GM12865 (cell line): ENCODE measurements around the gene ZNF521.

Source experiments
- DNase-seq: peaks from one replicate; pipeline ENCODE4 v3.0.0; 2010; ENCODE audit warnings: low read depth
- H3K4me3 ChIP-seq: 2 replicates; pipeline ENCODE4 v1.5.1; 2011; ENCODE audit warnings: mild to moderate bottlenecking, low read depth, low read length, control low read depth
- TF ChIP-seq, protein P1 (sequence below): IDR thresholded peaks from 2 replicates; pipeline ENCODE4 v1.5.1; 2011; ENCODE audit warnings: low read length, control low read depth, low read depth, inconsistent platforms; ENCODE audit not compliant: insufficient read depth; ENCODE audit errors: missing control alignments

ZNF521 gene

DNA sequence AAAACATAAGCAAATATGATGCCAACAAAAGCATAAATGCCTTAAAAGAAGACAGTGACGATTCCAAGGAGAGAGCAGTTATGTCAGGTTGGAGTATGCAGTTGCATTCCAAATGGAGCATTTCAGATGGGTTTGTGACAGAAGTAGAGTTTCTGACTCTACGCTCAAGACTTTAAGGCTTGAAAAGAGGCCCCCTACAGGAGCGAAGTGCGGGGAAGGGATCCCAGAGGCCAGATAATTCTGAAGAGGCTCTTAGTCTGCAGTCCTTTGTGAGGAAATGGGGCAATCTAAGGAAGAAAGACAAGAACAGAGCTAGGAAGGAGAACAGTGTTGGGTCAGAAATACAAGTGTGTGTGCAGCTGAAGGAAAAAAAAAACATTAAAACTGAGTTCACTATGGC, 95.5 kb downstream of the ZNF521 start:
- TF ChIP-seq, protein P1, sequence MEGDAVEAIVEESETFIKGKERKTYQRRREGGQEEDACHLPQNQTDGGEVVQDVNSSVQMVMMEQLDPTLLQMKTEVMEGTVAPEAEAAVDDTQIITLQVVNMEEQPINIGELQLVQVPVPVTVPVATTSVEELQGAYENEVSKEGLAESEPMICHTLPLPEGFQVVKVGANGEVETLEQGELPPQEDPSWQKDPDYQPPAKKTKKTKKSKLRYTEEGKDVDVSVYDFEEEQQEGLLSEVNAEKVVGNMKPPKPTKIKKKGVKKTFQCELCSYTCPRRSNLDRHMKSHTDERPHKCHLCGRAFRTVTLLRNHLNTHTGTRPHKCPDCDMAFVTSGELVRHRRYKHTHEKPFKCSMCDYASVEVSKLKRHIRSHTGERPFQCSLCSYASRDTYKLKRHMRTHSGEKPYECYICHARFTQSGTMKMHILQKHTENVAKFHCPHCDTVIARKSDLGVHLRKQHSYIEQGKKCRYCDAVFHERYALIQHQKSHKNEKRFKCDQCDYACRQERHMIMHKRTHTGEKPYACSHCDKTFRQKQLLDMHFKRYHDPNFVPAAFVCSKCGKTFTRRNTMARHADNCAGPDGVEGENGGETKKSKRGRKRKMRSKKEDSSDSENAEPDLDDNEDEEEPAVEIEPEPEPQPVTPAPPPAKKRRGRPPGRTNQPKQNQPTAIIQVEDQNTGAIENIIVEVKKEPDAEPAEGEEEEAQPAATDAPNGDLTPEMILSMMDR, result no peak
- no peak overlapping the region for H3K4me3 ChIP-seq
- DNase-seq, result no peak

DNA sequence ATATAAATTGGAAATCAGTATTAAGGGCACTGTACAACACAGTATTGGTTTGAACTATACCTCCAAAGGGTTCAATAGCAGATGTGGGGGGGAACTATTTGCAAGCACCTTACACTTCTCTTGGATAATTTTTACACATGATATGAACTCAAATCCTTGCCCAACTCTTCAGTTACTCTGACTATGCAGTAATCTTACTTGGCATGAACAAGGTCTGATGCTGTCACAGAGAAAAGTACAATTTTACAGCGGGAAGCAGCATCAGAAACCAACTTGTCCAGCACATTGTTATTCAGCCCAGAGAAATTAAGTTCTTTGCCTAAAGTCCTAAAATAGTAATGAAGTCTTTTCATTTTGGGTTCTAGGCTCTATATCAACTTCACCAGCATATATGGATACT, 98.2 kb downstream of the ZNF521 start:
- no peak for DNase-seq
- H3K4me3 ChIP-seq, result no peak overlapping the region
- TF ChIP-seq, protein P1, result no peak

DNA sequence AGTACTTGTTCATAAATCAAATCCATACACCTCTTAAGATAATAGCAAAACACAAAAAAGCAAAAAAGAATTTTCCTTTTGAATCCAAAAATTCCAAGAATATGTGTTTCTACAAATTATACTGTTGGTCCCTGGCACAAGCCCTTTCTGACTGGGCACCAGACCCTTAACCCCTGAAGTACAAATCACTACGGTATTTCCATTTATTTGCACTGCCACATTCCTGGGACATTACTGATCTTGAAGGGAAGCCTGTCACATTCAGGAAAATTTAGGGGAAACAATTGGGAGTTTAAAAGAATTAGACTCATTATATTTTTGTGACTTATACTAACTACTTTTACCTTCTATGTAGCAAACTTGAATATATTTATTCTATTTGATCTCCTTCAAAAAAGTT, 98.8 kb downstream of the ZNF521 start:
- TF ChIP-seq, protein P1, result no peak
- H3K4me3 ChIP-seq, result no peak overlapping the region
- no peak for DNase-seq

DNA sequence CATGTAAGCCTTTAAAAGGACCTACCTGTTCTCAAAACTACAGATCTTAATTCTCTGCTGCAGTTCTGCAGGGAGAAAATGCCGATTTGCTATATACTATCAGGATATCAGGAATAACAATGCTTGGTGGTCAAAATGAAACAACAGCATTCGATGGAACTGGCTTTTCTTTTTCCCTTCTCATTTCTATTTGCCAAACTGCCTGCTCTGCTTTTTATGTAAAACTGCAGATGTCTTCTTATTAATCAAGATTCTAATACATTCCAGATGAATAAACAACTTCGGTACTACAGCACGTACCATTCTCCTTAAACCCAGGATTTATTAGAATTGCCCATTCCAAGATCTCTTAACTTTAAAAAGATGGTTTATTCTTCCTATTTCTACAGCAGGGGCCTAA, 100.9 kb downstream of the ZNF521 start:
- TF ChIP-seq, protein P1, result no peak
- DNase-seq, result no peak
- no peak overlapping the region for H3K4me3 ChIP-seq

DNA sequence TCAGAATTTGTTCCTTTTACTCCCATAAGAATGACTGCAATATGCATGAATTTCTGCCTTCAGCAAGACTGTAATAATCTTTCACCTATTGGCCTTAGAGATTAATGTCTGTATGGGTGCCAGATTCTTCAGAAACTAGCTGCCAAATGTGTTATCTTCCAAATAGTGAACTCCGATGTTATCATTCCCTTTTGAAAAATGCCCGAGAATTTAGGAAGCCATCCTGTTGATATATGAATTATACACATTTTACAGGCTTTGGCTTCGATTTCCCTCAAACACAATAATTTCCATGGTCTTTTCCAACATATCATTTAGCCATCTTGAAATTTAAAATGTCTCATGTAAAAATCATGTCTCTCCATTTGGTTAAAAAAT, 101.5 kb downstream of the ZNF521 start:
- TF ChIP-seq, protein P1, result no peak
- DNase-seq, result no peak
- no peak overlapping the region for H3K4me3 ChIP-seq

DNA sequence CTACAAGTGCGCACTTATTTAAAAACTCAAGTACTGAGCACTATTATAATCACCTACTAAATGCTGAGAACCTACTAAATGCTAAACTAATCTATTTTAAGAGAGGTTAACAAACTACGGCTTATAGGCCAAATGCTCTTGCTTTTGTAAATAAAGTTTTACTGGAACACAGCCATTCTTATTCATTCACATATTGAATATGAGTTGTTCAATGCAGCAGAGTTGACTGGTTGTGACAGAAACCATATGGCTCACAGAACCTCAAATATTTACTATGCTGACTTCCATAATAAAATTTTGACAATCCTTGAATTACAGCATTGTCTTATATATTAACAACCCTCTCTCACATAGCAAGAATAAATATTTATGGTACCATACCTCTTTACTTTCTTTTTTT, 103.2 kb downstream of the ZNF521 start:
- DNase-seq, result no peak
- TF ChIP-seq, protein P1, result no peak
- no peak overlapping the region for H3K4me3 ChIP-seq

DNA sequence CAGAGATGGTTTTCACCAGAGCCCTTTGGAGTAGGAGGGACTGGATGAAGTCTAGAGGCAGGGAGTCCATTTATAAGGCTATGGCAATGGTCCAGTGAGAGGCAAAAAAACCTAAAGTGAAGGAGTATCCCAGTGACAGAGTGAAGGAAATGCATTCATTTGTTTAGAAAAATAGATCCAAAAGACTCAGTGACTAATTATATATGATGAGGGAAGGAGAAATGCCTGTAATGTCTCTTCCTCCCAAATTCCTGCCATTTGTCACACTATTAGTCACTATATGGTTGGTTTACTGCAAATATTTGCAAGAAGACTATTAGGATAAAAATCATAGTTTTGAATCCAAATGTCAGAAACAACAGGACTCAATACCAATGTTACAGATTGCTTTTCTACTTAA, 104.2 kb downstream of the ZNF521 start:
- H3K4me3 ChIP-seq, result no peak overlapping the region
- no peak for DNase-seq
- TF ChIP-seq, protein P1, result no peak
